Measurements from ENCODE around the gene AOC1. TPM values are rescaled to one million over a fixed set of nuclear protein-coding genes. Genes with fewer than 3 reads are reported as not detected.

AOC1 gene
- total RNA-seq, 1 donor from 2014 or later, result 0.64 TPM

GRCh38 chr7:150856303-150857275 is 4.3 kb downstream of the AOC1 start:
- Histone ChIP-seq H3K4me3 (no peak overlapping the region), H3K27me3 (peaks cover 8% of the 10 kb centered on the region), H3K9me3 (no peaks in the 10 kb centered on the region), H3K4me1 (no peaks in the 10 kb centered on the region), H3K27ac (no peak overlapping the region), H3K36me3 (no peaks in the 10 kb centered on the region)
- intact Hi-C loops (cut with DNase I), result no loop called here
- ATAC-seq (no peak), DNase-seq (no peak)
- TF ChIP-seq CTCF (IDR thresholded peaks at IDR 0.05), result no peak

GRCh38 chr7:150857276-150858055 is 5.1 kb downstream of the AOC1 start:
- H3K9me3 ChIP-seq, result no peaks in the 10 kb centered on the region
- TF ChIP-seq CTCF (IDR thresholded peaks at IDR 0.05), result no peak
- intact Hi-C loops (cut with DNase I), result no loop called here
- no peak overlapping the region for H3K27ac ChIP-seq
- no peak for DNase-seq
- H3K36me3 ChIP-seq, result no peaks in the 10 kb centered on the region
- no peak overlapping the region for H3K4me3 ChIP-seq
- peaks cover 6% of the 10 kb centered on the region for H3K27me3 ChIP-seq
- no peak for ATAC-seq
- no peaks in the 10 kb centered on the region for H3K4me1 ChIP-seq

- DNase-seq (no peak), ATAC-seq (no peak)
- Histone ChIP-seq H3K9me3 (no peaks in the 10 kb centered on the region), H3K4me1 (no peaks in the 10 kb centered on the region), H3K4me3 (no peak overlapping the region), H3K27me3 (no peaks in the 10 kb centered on the region), H3K27ac (no peak overlapping the region), H3K36me3 (no peaks in the 10 kb centered on the region)
- intact Hi-C loops (cut with DNase I), result no loop called here
- TF ChIP-seq CTCF (IDR thresholded peaks at IDR 0.05), result no peak
These were observed 6.2 kb downstream of the AOC1 start for GRCh38 chr7:150858236-150859197.

GRCh38 chr7:150860291-150860977 is 8.1 kb downstream of the AOC1 start:
- ATAC-seq (no peak), DNase-seq (no peak)
- Histone ChIP-seq H3K4me3 (no peak overlapping the region), H3K27ac (no peak overlapping the region), H3K27me3 (no peaks in the 10 kb centered on the region), H3K36me3 (no peaks in the 10 kb centered on the region), H3K9me3 (no peaks in the 10 kb centered on the region), H3K4me1 (no peaks in the 10 kb centered on the region)
- intact Hi-C loops (cut with DNase I), result no loop called here
- no peak for TF ChIP-seq CTCF (IDR thresholded peaks at IDR 0.05)

GRCh38 chr7:150860978-150861295 is 8.6 kb downstream of the AOC1 start:
- H3K4me1 ChIP-seq, result no peaks in the 10 kb centered on the region
- H3K27me3 ChIP-seq, result no peaks in the 10 kb centered on the region
- no peaks in the 10 kb centered on the region for H3K9me3 ChIP-seq
- ATAC-seq, result no peak
- no peak overlapping the region for H3K4me3 ChIP-seq
- H3K27ac ChIP-seq, result no peak overlapping the region
- no peaks in the 10 kb centered on the region for H3K36me3 ChIP-seq
- intact Hi-C loops (cut with DNase I), result no loop called here
- no peak for DNase-seq
- TF ChIP-seq CTCF (IDR thresholded peaks at IDR 0.05), result no peak

Data from upper lobe of right lung (tissue), 1 donor.